ENCODE data around the gene MFAP5. TPM values are rescaled to one million over a fixed set of nuclear protein-coding genes. Genes with fewer than 3 reads are reported as not detected.

Gene MFAP5
- total RNA-seq, 1 donor from 2014 or later: 105 TPM

DNA sequence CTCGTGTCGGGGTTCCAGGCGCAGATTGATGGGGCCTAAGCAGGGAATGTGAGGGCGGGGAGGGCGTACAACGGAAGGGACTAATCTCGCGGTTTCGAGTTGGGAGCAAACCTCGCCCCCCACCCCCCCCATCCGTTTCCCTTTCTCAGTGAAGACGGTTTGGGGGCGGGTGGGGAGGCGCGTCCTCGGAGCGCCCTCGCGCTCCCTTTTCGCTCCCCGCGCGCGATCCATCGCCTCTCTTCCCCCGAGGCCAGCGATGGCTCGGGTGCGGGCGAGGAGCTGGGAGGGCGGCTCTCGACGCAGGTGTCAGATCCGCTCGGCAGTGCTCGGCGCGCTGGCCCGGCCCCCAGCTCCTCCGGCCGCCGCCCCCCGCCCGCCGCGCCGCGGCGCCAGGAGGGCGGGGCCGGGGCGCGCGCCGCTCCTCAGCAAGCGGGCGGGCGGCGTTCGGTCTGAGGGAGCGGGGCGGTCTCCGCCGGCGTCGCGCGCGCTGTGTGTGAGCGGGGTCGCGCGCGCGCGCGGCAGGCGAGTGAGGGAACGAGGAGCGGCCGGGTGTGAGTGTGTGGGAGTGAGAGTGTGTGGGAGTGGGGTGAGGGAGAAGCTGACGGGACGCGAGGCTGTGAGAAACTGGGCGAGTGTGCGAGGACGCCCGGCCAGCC is 35.0 kb upstream of the MFAP5 start, which contains the start of gene RIMKLB:
Gene RIMKLB, plus strand, starts transcription at position 516 of the 656 bp plus-strand sequence. CDS start 15,876 bp downstream, outside the sequence.
- peaks cover 4% of the 10 kb centered on the region for H3K36me3 Mint-ChIP-seq (ENCODE audit: low read depth, unreplicated experiment)
- Histone ChIP-seq H3K9ac (ENCODE audit: low read length) (peak within 1 kb of the TSS; percentile 98), H3K4me1 (ENCODE audit: insufficient read depth, low read length) (peaks cover 10% of the 10 kb centered on the region), H3K4me3 (ENCODE audit: insufficient read depth, low read depth, low read length) (peak within 1 kb of the TSS; percentile 91), H3K27ac (ENCODE audit: low read depth, low read length) (peak within 1 kb of the TSS; percentile 91), H3K27me3 (ENCODE audit: insufficient read depth, low read length) (no peaks in the 10 kb centered on the region), H3K4me2 (ENCODE audit: low read length) (peak within 1 kb of the TSS; percentile 97), H3K36me3 (ENCODE audit: insufficient read depth, low read length) (no peaks in the 10 kb centered on the region), H4K20me1 (ENCODE audit: insufficient read depth, low read length) (peaks cover 26% of the 10 kb centered on the region), H3K79me2 (ENCODE audit: insufficient read depth, low read length) (peaks cover 45% of the 10 kb centered on the region), H2AFZ (ENCODE audit: low read depth, low read length) (peak within 1 kb of the TSS; percentile 94), H3K9me3 (ENCODE audit: insufficient read depth, low read depth, low read length) (no peaks in the 10 kb centered on the region)
- TF ChIP-seq, protein P1, sequence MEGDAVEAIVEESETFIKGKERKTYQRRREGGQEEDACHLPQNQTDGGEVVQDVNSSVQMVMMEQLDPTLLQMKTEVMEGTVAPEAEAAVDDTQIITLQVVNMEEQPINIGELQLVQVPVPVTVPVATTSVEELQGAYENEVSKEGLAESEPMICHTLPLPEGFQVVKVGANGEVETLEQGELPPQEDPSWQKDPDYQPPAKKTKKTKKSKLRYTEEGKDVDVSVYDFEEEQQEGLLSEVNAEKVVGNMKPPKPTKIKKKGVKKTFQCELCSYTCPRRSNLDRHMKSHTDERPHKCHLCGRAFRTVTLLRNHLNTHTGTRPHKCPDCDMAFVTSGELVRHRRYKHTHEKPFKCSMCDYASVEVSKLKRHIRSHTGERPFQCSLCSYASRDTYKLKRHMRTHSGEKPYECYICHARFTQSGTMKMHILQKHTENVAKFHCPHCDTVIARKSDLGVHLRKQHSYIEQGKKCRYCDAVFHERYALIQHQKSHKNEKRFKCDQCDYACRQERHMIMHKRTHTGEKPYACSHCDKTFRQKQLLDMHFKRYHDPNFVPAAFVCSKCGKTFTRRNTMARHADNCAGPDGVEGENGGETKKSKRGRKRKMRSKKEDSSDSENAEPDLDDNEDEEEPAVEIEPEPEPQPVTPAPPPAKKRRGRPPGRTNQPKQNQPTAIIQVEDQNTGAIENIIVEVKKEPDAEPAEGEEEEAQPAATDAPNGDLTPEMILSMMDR (IDR thresholded peaks at IDR 0.05; ENCODE audit: insufficient read depth, low read depth, low read length): no peak
- TF ChIP-seq EZH2 (IDR thresholded peaks at IDR 0.05; ENCODE audit: insufficient read depth, low read length): no peak
- DNase-seq (ENCODE audit: low read depth) (peak; percentile 61), FAIRE-seq (no peak)
- no peaks in the 10 kb centered on the region for H3K27me3 Mint-ChIP-seq (ENCODE audit: low read depth, unreplicated experiment)
- H3K4me3 Mint-ChIP-seq (ENCODE audit: unreplicated experiment): peak within 1 kb of the TSS; percentile 92
- peak within 1 kb of the TSS; percentile 95 for H3K27ac Mint-ChIP-seq (ENCODE audit: unreplicated experiment)
- no peaks in the 10 kb centered on the region for H3K9me3 Mint-ChIP-seq (ENCODE audit: unreplicated experiment)
- peaks cover 25% of the 10 kb centered on the region for H3K4me1 Mint-ChIP-seq (ENCODE audit: low read depth, unreplicated experiment)

- Histone ChIP-seq H3K27me3 (ENCODE audit: insufficient read depth, low read length) (no peaks in the 10 kb centered on the region), H3K4me2 (ENCODE audit: low read length) (peak overlapping the region; percentile 97), H2AFZ (ENCODE audit: low read depth, low read length) (peak overlapping the region; percentile 94), H3K79me2 (ENCODE audit: insufficient read depth, low read length) (peaks cover 40% of the 10 kb centered on the region), H3K27ac (ENCODE audit: low read depth, low read length) (peak overlapping the region; percentile 69), H3K9ac (ENCODE audit: low read length) (peak overlapping the region; percentile 98), H3K36me3 (ENCODE audit: insufficient read depth, low read length) (no peaks in the 10 kb centered on the region), H3K4me3 (ENCODE audit: insufficient read depth, low read depth, low read length) (peak overlapping the region; percentile 91), H3K9me3 (ENCODE audit: insufficient read depth, low read depth, low read length) (no peaks in the 10 kb centered on the region), H3K4me1 (ENCODE audit: insufficient read depth, low read length) (peaks cover 10% of the 10 kb centered on the region), H4K20me1 (ENCODE audit: insufficient read depth, low read length) (peaks cover 24% of the 10 kb centered on the region)
- peaks cover 4% of the 10 kb centered on the region for H3K36me3 Mint-ChIP-seq (ENCODE audit: low read depth, unreplicated experiment)
- H3K27me3 Mint-ChIP-seq (ENCODE audit: low read depth, unreplicated experiment): no peaks in the 10 kb centered on the region
- H3K4me1 Mint-ChIP-seq (ENCODE audit: low read depth, unreplicated experiment): peaks cover 27% of the 10 kb centered on the region
- no peaks in the 10 kb centered on the region for H3K9me3 Mint-ChIP-seq (ENCODE audit: unreplicated experiment)
- H3K27ac Mint-ChIP-seq (ENCODE audit: unreplicated experiment): peak overlapping the region; percentile 95
- TF ChIP-seq EZH2 (IDR thresholded peaks at IDR 0.05; ENCODE audit: insufficient read depth, low read length): no peak
- TF ChIP-seq, protein P1 (IDR thresholded peaks at IDR 0.05; ENCODE audit: insufficient read depth, low read depth, low read length): no peak
- FAIRE-seq (no peak), DNase-seq (ENCODE audit: low read depth) (peak; percentile 37)
- H3K4me3 Mint-ChIP-seq (ENCODE audit: unreplicated experiment): peak overlapping the region; percentile 92
These were observed 34.5 kb upstream of the MFAP5 start for GRCh38 chr12:8697120-8697475.
